Activated naive CD4-positive, alpha-beta T cell treated with anti-CD3 and anti-CD28 coated beads, Interleukin-2, amount 50 U/mL, for 16 hours (primary cell): ENCODE measurements around the gene RAD51B.
A peak's percentile ranks its signal among the peaks of the same experiment; 100 is the strongest.
"Not testable (repeated sequence)": the region's sequence is repeated elsewhere in the genome, so short reads cannot be mapped to it uniquely, and the experiment has no call there.

Experiments used
- DNase-seq: peaks from one replicate; pipeline ENCODE4 v3.0.0-alpha.2; 2020

Gene RAD51B

DNA sequence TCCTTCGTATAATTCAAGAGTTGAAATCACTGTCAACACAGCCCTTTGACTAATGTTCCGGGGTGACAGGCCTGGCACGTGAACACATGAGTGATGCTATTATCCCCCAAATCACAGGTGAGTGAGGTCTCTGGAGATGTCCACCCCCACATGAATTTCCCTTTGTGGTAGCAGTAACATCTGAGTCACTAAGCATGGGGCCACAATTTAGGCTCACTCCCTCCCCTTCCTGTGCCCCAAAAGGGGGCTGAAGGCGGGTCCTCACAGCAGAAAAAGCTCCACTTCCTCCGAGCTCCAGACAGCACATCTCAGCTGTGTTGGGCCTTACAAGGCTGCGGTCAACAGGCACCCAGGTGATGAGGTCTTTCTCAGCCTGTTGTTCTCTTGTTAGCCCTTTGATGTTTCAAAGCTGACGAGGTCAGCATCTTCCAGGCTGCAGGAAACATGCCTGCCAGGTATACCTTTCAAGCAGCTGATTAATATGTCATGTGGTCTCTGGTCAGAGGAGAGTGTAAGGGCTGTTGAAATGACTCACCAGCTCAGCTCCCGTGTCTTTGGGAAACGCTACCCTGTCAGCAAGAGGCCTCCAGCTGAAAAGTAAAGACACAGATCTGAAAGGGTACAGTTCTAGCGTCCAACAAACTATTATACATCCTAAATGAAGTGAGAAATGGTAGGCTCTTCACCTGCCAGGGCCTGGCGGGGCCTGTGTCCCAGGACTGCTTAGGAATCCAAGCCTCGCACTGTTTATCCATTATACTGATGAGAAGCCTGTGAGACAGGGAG is 866.0 kb downstream of the RAD51B start:
- DNase-seq, result peak; percentile 68

DNA sequence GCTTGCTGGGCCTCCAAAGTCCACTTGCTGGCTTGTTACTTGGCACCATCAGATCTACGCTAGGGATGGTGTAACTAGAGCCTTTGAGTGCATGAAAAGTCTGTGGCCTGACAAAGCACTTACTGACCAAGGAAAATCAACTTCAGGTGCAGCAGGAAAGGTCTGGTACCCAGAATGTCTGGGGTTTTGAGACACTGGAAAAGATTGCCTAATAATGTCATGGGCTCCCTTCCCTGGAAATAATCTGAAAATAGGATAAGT is 866.6 kb downstream of the RAD51B start:
- no peak for DNase-seq

DNA sequence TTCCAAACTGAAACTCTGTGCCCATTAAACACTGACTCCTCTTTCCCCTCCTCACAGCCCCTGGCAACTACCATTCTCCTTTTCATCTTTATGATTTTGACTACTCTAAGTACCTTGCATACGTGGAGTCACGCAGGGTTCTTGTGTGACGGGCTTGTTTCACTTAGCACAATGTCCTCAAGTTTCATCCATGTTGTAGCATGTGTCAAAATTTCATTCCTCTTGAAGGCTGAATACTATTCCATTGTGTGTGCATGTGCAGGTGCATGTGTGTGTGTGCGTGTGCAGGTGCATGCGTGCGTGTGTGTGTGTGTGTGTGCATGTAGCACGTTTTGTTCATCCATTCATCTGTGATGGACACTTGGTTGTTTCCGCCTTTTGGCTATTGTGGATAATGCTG is 867.1 kb downstream of the RAD51B start:
- no peak for DNase-seq

DNA sequence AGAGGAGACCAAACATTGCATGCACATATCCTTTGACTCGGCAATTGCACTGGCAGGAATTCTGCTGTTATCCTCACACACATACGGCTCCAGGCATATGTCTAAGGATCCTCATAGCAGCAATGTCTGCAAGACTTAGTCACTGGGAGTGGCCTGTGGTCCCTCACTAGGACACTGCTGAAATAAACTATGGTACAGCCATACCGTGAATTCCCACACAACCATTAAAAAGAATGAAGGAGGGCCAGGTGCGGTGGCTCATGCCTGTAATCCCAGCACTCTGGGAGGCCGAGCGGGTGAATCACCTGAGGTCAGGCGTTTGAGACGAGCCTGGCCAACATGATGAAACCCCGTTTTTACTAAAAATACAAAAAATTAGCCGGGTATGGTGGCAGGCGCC is 868.2 kb downstream of the RAD51B start:
- DNase-seq, result no peak

DNA sequence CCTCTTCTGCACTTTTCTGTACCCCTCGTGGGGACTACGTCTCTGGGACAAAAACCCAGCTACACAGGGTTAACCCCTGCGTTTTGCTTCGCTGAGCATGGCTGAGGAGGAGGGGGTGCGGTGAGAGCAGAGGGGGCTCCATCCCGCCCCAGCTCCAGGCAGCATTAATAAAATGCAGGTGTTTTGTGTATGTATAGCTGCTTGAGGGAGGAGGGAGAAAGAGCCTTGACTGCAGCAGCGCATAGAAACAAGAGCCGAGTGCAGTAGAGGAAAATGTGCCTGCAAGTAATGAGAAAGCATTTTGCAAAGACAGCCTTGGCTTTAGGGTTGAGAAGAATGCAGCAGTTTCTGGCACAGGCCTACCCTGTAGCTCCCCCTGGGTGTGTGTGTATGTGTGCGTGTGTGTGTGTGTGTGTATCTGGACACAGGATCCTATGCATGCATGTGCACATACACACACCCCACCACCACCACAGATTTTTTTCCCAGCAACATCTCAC is 869.3 kb downstream of the RAD51B start:
- DNase-seq, result no peak

DNA sequence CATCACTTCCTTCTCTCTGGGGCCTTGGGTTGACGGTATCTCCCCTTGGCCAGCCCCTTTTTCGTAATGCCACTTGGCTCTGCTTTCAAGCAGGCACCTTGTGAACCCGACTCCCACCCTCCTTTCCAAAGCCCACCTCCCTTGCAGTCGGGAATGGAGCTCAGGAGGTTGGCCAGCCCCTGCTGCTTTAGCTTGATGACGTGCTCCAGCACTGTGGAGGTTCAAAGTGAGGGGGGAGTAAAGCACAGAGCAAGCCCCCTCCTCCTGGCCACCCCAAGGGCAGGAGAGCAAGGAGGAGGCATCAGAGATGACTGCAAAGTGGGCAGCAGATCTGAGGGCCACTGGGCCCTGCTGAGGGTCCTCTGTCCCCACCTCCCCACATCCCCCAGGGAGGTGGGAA is 869.9 kb downstream of the RAD51B start:
- no peak for DNase-seq

DNA sequence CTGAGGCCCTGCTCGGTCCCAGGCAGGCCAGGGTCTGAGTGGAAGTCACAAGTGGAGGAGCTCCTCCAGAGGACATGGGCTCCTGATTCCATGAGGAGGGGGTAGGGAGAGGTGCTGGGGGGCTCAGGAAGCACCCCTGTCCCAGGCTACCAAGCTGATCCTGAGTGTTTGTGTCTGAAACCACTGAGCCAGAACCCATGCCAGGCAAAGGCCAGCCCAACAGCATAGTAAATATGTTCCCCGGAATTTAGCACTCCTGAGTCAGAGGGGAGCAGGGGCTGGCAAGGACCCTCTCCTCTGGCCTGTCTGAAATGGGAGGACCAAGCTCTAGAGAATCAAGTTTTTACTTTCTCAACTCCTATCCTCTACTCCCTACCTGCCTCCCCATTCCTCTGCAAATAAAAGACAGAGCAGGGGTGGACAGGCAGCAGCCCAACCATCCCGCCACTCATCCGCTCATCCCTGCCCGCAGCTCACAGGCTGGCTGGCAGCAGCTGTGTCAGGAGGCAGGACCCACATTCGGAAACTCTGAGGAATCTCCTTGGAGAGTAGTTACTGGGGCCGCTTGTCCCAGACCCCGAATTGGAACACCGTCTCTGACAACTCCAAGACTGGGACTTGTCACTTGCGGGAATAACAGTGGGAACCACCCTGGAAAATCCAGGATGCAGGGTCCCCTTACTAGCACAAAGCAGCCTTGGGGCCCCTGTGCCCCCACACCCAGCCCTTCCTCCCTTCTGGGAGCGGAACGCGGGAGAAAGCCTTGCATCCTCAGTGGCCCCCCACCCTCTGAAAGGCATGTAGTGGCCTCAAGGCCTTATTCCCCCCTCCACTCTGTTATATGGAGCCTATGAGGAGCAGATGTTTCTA is 870.7 kb downstream of the RAD51B start:
- DNase-seq, result no peak

DNA sequence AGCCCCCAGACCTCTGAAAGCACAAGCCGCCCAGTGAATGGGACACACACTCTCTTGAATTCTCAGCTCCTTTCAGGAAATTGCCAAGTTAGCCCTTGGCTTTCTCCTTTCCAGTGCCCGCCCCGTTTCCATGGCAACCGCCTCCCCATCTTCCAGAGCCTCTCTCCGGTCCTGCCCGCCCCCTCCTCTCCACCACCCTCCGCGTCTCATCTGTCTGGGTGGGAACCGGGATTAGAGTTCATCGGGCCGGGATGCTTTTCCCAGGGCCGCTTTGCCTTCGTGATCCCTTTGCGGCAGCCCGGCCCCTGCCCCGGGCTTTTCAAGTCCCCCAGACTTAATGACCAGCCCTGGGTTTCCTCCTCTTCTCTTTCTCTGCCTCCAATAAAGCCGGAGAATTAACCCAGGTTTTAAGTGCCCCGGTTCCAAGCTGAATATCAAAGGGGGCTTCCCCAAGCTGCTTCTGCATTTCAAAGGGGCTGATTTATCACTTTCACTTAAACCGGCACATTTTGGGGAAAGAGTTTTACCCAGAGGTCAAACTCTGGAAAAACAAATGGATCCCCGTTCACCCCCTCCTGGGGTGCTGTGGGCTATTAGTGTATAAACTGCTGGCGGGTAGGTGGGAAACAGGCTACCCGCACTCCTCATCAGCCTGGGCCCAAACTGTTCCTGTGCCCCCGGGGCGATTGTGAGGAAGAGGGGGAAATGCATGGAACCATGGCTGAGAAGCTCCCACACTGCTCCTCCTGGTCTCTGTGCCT is 871.6 kb downstream of the RAD51B start:
- no peak for DNase-seq

DNA sequence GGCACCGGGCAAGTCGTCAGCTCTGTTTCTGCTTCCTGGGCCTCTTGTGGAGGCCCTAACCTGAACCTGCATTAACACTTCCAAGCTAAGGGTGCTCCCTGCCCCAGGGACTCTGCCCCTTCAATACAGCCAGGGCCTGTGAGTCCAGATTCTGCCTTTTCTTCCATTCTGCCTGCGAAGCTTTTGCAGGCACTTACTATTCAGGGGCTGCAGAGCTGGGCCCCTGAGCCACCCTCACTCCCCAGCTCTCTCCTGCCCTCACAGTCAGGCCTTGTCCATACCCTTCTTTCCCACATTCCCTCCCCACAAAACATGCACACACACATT is 872.2 kb downstream of the RAD51B start:
- no peak for DNase-seq

DNA sequence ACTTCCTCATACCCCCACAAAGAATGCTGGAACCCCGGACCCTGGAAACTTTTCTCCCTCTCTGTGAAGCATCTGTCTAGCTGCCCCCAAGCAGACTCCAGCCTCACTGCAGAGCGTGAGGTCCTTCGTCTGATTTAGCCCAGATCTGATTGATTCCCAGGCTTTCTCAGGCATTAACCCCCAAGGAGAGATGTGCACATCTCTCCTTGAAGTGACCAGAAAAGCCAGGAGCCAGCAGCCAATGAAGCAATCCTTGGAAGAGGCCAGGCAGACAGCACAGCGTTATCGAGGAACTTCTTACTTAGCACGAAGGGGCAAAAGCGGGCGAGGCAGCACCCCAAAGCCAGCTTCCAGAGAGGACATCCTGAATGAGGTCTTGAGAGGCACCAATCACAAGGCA is 872.6 kb downstream of the RAD51B start:
- no peak for DNase-seq

DNA sequence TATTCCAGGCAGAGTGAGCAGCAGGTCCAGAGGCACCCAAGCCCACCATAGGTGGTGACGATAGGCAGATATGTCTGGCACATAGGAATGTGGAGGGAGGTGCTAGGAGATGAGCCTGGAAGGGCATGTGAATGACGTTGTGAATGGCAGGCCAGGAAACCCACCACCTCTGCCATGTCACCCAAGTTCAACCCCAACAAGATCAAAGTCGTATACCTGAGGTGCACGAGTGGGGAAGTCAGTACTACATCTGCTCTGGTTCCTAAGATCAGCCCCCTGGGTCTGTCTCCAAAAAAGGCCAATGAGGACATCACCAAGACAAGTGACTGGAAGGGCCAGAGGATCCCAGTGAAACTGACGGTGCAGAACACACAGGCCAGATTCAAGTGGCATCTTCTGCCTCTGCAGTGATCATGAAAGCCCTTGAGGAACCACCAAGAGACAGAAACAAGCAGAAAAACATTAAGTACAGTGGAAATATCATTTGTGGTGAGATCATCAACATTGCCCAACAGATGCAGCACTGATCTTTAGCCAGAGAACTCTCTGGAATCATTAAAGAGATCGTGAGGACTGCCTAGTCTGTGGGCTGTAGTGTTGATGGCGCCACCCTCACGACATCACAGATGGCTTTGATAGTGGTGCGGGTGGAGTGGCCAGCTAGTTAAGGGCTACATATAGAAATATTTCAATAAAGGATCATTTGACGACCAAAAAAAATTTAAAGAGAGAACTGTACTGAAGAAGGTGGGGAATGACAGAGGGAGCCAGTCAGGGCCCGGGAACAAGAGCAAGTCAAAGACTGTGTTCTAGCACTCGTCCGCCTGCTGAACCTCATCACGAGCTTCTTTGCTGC is 873.6 kb downstream of the RAD51B start:
- no peak for DNase-seq

DNA sequence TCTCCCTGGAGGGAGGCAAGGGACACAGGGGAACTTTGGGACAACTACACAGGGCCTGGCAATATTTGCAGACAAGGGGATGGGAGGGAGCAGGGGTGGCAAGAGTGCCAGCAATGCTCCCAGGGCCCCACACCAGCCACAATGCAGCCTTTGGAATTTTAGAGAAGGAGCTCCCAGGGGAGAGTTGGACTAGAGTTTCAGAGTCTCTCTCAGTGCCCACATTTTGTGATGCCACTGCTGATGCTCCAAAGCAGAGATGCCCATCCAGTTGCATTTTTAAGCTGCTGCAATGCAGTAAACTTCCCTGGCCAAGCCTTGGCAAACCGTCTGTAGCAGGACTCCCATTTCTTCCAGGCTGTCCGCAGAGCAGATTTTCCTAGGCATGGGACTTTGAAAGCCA is 874.3 kb downstream of the RAD51B start:
- DNase-seq, result no peak

DNA sequence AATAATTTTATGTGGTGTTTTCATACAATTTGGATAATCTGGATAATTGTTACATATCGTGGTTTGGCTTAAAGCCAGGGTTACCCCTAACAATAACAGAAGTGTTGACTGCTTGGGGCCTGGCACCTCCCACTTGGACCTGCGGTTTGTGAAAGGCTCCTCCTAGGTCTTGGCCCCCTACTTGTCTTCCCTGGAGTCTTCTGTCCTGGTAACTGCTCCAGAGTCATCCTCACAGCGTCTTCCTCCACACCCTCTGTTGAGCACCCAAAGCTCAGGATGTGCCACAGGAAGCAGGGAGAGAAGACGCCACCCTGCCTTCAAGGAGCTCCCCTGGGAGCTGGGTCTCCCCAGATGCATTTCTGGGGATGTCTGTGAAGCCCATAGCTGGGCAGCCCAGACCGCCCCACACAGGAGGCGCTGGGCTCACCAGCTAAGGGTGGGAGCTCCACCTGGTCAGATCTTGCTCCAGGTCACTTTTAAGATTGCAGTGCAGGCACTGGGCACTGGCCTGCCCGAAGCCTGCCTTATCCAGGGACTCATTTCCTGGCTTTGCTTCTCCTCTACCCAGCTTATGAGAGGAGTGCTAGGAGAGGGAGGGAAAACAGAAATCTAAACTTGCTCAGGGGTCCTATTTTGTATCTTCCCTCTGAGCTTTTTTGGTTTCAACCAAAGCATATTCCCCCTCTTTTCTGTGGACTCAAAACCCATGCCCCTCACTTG is 875.1 kb downstream of the RAD51B start:
- no peak for DNase-seq

DNA sequence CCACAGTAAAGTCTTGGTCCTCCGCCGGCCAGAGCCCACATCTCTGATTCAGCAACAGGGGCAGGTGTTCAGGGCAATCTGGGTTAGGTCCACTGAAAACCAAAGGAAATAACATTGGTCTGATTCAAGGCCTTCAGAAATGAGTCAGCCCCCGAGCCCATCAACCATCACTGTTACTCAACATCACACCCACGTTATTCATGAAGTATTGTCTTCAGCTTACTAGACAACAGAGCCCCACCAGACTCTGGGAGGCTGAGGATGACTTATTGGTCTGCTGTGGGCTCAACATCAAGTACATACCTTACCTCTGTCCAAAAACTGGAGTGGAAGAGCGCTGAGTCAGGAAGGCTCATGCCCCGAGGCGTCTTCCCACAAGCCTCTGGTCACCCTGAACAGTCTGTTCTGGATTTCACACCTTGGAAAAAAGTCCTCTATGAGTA is 875.8 kb downstream of the RAD51B start:
- DNase-seq, result no peak

DNA sequence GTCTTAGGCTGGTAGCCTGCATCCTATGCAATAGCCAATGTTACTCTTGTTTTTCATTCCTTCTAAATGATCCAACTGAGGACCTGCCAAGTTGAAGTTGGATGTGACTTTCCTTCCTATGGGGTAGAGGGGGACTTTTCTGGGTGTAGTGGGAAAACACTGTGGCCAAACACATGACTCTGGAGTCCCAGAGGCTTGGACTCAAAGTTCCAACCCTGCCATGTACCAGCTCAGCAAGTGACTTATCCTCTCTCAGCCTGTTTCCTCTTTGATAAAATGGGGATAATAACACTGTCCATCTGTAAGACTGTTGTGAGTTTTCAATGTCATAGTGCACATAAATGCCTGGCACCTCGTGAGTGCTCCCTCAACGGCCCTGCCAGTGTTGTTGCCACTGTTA is 876.3 kb downstream of the RAD51B start:
- DNase-seq, result no peak

DNA sequence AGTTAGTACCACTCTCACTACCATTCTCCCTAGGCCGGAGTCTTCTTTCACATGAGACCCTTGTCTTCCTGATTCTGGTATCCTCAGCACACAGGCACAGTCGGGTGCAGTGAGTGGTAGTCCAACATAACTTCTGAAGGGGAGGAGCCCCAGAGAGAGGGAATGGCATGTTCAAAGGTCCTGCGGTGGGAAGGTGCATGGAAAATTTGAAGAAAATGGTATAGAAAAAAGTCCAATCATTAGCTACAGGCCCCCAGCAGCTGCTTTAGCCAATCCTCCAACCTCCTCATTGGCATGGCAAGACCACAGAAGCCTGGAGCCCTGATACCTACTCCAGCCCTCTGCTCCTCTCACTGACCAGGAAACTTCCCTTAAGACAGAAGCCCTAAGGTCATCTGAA is 876.7 kb downstream of the RAD51B start:
- DNase-seq, result no peak

DNA sequence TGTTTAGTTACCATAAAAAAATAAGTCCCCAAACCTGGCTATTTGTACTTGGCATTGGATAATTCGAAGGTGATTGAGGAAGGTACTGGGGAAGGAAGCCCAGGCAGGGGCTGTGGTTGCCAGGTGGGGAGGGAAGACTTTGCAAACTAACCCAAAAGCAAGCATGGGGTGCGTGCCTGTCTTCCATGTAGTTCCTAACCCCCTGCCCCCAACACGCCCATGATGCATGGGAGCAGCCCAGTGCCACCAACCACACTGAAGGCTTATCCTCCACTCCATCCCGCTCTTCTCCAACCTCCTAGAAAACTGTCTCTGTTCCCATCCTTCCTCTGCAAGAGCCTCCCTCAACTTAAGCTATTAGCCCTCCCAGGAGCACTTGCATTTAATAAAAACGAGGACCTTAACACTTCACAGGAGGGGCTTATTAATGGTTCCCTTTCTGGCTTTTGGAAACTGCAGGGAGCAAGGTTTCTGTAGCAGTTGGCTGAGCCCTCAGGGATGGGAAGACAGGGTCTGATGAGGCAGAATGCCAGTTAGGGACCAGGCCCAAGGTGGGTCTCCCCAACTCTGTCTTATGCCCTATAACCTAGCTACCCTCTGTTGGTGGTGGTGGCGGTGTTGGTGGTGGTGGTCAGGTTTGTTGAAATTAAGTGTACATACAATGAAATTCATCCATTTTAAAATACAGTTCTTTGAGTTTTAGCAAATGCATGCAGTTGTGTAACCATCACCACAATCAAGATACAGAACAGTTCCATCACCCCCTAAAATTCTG is 877.3 kb downstream of the RAD51B start:
- DNase-seq, result no peak

DNA sequence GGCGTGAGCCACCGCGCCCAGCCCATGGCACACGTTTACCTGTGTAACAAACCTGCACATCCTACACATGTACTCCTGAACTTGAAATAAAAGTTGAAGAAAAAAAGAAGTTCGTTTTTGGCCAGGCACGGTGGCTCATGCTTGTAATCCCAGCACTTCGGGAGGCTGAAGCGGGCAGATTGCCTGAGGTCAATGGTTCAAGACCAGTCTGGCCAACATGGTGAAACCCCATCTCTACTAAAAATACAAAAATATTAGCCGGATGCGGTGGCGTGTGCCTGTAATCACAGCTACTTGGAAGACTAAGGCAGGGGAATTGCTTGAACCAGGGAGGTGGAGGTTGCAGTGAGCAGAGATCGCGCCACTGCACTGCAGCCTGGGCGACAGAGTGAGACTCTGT is 879.2 kb downstream of the RAD51B start:
- not testable (repeated sequence) for DNase-seq

DNA sequence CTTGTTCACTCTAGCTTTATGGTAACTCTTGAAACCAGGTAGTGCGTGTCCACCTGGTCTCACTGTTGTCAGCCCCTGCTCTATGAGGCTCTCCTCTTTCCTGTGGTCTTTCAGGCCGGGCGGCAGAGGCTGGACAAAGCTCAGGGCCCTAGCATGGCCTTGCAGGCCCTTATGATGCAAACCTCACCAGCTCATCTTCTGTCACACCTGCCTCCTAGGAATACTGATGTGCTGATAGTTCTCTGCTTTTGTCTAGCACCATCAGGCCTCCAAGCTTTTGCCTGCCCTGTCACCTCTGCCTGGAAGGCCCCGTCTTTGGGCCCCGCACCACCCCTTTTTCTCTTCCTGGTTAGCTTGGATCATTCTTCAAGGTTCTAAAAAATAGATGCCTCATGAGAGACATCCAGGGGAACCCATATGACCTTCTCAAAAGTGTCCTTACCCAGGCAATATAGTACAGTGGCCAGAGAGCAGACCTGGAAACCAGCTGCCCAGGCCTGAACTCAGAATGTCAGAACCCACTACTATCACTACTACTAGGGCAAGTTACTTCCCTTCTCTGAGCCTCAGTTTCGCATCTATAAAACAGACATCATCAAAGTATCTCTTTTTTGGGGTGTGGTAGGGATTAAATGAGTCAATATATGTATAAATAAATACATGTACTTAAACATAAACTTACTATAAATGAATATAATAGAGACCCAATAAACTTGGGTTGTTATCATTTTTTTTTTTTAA is 881.6 kb downstream of the RAD51B start:
- DNase-seq, result no peak

DNA sequence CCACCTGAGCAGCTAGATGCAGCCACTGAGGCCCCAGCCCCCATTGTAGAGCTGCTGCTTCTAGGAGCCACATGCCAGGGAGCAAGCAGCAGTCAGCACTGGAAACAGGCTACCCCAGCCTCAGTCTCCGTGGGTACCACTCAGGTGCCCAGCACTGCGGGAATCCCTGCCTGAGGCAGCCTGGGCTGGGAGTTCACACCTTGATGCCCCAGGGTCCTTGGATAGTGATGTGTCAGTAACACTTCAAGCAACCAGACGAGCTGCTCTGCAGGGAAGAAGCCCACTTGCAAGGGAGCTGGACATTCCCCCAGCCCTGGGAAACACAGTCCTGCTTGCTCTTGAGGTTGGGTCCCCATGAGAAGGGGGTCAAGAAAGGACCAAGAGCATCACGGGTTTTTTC is 882.6 kb downstream of the RAD51B start:
- DNase-seq, result no peak

DNA sequence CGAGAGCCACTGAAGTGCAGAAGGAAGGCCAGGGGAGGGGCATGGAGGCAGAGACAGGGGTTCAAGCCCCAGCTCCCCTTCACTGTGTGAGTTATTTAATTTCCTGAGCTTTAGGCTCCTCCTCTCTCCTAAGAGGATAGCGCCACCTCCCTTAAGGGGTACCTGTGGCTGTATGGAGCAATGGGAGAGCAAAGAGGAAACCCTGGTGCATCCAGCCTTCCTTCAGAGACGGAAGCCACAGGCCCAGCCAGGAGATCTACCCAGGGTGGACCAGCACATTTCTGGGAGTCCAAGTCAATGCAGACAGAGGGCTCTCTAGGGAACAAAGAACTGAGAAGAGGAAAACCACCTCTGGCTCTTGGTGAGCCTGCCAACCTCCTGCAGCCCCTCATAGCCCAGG is 883.0 kb downstream of the RAD51B start:
- DNase-seq, result no peak
